ENCODE data around the gene SNAP25.

DNA sequence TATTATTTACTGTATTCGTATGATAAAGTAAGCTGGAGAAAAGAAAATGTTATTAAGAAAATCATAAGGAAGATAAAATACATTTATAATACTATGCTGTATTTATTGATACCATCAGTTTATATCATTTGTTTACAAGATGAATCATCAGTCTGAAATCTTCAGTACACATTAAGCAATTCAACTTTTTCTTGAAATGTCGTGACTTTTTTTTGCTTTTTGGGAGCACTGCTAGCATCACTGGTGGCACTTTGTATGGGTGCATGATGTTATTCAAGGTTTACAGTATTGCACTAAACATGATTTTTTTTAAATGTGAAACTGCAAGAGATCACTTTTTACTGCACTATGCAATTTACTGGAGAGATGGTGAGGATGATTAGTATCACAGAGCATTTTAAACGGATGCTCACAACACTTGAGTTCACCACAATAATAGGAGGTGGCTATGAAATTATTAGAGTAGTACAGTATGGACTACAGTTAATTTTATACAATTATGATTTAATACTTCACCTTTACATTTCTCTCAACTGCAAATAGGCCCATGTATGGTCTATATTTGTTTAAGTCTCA is 85.9 kb downstream of the SNAP25 start:
- TF ChIP-seq EP300 (IDR thresholded peaks at IDR 0.05) (no peak), POLR2AphosphoS5 (IDR thresholded peaks at IDR 0.05) (no peak)
- TF ChIP-seq, protein P1, sequence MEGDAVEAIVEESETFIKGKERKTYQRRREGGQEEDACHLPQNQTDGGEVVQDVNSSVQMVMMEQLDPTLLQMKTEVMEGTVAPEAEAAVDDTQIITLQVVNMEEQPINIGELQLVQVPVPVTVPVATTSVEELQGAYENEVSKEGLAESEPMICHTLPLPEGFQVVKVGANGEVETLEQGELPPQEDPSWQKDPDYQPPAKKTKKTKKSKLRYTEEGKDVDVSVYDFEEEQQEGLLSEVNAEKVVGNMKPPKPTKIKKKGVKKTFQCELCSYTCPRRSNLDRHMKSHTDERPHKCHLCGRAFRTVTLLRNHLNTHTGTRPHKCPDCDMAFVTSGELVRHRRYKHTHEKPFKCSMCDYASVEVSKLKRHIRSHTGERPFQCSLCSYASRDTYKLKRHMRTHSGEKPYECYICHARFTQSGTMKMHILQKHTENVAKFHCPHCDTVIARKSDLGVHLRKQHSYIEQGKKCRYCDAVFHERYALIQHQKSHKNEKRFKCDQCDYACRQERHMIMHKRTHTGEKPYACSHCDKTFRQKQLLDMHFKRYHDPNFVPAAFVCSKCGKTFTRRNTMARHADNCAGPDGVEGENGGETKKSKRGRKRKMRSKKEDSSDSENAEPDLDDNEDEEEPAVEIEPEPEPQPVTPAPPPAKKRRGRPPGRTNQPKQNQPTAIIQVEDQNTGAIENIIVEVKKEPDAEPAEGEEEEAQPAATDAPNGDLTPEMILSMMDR (IDR thresholded peaks at IDR 0.05), result no peak
